Fibroblast of pulmonary artery (primary cell): ENCODE data around the gene ZBTB2.

Source experiments
- DNase-seq: peaks from one replicate; pipeline ENCODE4 v3.0.0-alpha.2; 2010; ENCODE audit warnings: low read depth
- H3K4me3 ChIP-seq: replicated peaks from 2 replicates; pipeline ENCODE4 v1.5.1; 2011; ENCODE audit warnings: low read depth, mild to moderate bottlenecking, control low read depth, low read length, moderate library complexity
- CTCF ChIP-seq: IDR thresholded peaks from 2 replicates; pipeline ENCODE4 v1.5.1; 2011; ENCODE audit warnings: mild to moderate bottlenecking, control low read depth, low read length, inconsistent platforms; ENCODE audit errors: missing control alignments

Gene ZBTB2

GRCh38 chr6:151417477-151417876 lies 26.1 kb upstream of the ZBTB2 start:
- no peak for TF ChIP-seq CTCF
- no peak for DNase-seq
- no peak overlapping the region for H3K4me3 ChIP-seq

DNA sequence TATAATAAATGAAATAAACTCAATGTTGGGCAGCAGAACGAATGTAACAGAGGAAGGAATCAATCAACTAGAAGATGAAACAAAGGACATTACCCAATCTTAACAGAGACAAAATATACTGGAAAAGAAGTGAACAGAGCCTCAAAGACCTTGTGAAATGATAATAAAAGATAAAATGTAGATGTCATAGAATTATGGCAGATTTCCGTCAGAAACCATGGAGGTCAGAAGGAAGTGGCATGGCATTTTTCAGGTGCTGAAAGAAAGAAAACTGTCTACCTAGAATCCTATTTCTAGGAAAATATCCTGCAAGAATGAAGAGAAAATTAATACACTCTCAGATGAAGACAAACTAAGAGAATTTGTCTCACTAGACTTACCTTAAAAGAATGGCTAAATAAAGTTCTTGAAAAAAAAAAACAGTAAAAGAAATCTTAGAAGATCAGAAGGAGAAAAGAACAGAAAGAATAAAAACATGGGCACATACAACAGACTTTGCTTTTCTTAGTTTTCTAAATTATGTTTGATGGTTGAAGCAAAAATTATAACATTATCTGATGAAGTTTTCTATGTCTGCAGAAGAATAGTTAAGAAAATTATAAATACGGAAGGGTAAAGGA lies 23.4 kb upstream of the ZBTB2 start:
- no peak for TF ChIP-seq CTCF
- no peak for DNase-seq
- H3K4me3 ChIP-seq = no peak overlapping the region

GRCh38 chr6:151413372-151414145 lies 22.2 kb upstream of the ZBTB2 start:
- no peak for TF ChIP-seq CTCF
- no peak for DNase-seq
- H3K4me3 ChIP-seq = no peak overlapping the region

GRCh38 chr6:151412909-151413308 lies 21.6 kb upstream of the ZBTB2 start:
- DNase-seq = no peak
- H3K4me3 ChIP-seq = no peak overlapping the region
- no peak for TF ChIP-seq CTCF

DNA sequence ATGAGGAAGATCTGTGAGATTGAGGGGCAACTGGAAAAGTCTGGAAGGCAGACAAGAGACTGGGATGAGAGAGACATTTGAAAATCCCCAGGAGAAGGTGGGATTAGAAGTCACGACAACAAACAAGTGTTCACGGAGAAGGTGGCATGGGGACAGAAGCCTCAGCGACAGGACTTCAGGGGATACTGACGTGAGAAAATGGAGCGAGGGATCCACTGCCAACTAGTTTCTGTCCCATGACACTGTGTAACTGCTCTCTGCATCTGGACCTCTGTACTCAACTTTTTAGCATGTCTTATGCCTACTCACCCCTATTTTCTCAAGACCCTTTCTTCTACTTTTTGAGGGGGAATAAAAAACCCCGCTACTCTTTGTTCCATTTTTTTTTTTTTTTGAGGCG lies 18.3 kb upstream of the ZBTB2 start:
- no peak overlapping the region for H3K4me3 ChIP-seq
- TF ChIP-seq CTCF = no peak
- no peak for DNase-seq

GRCh38 chr6:151409260-151409659 lies 17.9 kb upstream of the ZBTB2 start:
- DNase-seq = no peak
- no peak for TF ChIP-seq CTCF
- no peak overlapping the region for H3K4me3 ChIP-seq

DNA sequence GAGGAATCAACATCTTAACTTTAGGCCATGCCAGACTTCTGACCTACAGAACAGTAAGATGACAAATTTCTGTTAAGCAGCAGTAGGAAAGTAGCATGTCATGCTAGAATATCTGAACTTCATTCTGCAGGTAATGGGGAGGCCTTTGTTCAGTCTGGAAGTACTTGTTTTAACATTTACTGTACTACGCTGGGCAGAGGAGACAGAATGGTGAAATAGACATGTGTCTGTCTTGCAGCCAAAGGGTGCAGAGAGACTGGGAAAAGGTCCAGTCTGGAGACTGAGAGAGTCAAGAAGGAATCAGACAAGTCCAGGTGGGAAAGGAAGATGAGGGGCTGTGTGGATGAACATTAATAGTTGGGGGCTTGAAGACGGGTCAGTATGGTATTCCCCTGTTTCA lies 17.5 kb upstream of the ZBTB2 start:
- no peak overlapping the region for H3K4me3 ChIP-seq
- no peak for DNase-seq
- TF ChIP-seq CTCF = no peak
